Measurements from ENCODE around the gene BCHE.

The BCHE gene

DNA sequence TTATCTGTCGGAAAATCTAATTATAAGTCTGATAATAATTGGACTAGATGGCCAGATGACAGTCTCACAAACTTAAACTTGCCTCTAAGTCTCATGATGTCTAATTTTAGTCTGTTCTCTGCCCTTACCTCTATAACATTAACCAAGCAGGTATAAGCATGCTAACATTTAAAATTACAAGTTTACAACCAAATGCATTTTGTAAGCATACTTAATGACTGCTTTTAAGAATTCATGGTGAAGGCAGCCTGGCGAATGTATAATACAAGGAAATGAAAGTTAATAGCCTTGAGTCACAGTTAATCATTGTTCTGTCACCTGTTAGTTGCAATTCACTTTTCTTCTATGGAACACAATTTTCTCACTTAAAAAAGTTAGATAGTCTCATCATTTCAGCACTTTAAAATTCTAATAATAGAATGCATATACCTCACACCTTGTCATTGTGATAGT lies 16.5 kb downstream of the BCHE start:
- Histone ChIP-seq H3K4me3 (ENCODE audit: low read length) (no peak overlapping the region), H4K20me1 (ENCODE audit: insufficient read depth, low read length) (no peaks in the 10 kb centered on the region), H3K4me1 (ENCODE audit: low read length) (peaks cover 15% of the 10 kb centered on the region), H3K4me2 (ENCODE audit: low read length) (peak overlapping the region; percentile 56), H3K9me3 (ENCODE audit: insufficient read depth, low read length) (no peaks in the 10 kb centered on the region), H3K27me3 (ENCODE audit: low read depth, low read length) (no peaks in the 10 kb centered on the region), H2AFZ (ENCODE audit: low read depth, low read length) (no peak overlapping the region), H3K36me3 (replicated peaks; ENCODE audit: low read depth, low read length) (no peaks in the 10 kb centered on the region), H3K79me2 (ENCODE audit: low read length) (no peaks in the 10 kb centered on the region), H3K9ac (ENCODE audit: low read length) (no peak overlapping the region), H3K27ac (ENCODE audit: low read length) (peak overlapping the region; percentile 33)
- TF ChIP-seq, protein P1, sequence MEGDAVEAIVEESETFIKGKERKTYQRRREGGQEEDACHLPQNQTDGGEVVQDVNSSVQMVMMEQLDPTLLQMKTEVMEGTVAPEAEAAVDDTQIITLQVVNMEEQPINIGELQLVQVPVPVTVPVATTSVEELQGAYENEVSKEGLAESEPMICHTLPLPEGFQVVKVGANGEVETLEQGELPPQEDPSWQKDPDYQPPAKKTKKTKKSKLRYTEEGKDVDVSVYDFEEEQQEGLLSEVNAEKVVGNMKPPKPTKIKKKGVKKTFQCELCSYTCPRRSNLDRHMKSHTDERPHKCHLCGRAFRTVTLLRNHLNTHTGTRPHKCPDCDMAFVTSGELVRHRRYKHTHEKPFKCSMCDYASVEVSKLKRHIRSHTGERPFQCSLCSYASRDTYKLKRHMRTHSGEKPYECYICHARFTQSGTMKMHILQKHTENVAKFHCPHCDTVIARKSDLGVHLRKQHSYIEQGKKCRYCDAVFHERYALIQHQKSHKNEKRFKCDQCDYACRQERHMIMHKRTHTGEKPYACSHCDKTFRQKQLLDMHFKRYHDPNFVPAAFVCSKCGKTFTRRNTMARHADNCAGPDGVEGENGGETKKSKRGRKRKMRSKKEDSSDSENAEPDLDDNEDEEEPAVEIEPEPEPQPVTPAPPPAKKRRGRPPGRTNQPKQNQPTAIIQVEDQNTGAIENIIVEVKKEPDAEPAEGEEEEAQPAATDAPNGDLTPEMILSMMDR (IDR thresholded peaks at IDR 0.05; ENCODE audit: low read depth, low read length), result no peak
- no peak for TF ChIP-seq EZH2phosphoT487 (IDR thresholded peaks at IDR 0.05; ENCODE audit: low read depth)

DNA sequence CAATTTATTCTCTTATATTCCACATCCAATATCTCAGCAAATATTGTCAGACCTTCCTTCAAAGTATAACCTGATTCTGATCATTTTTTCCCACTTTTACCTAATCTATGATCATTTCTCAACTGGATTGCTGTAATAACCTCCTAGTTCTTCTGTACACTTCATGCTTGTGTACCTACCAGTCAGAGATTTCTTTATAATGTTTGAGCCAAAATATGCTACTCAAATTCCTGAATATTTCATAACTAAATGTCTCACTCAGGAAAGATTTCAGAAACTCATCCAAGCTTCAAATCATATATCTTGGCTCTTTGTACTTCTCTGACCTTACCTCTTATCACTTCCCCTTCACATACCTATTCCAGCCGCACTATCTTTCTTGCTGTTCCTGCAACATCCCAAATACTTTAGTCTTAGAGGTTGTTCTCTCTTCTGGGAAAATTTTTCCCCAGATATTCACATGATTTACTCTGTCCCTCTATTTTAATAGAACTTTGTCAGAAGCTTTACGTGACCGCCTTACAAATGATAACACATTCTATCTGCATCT lies 20.0 kb downstream of the BCHE start:
- H3K4me2 ChIP-seq (ENCODE audit: low read length), result no peak overlapping the region
- H3K79me2 ChIP-seq (ENCODE audit: low read length), result no peaks in the 10 kb centered on the region
- H2AFZ ChIP-seq (ENCODE audit: low read depth, low read length), result no peak overlapping the region
- no peaks in the 10 kb centered on the region for H3K36me3 ChIP-seq (replicated peaks; ENCODE audit: low read depth, low read length)
- no peaks in the 10 kb centered on the region for H3K27me3 ChIP-seq (ENCODE audit: low read depth, low read length)
- H3K9ac ChIP-seq (ENCODE audit: low read length), result no peak overlapping the region
- no peaks in the 10 kb centered on the region for H4K20me1 ChIP-seq (ENCODE audit: insufficient read depth, low read length)
- TF ChIP-seq EZH2phosphoT487 (IDR thresholded peaks at IDR 0.05; ENCODE audit: low read depth), result no peak
- TF ChIP-seq, protein P1 (IDR thresholded peaks at IDR 0.05; ENCODE audit: low read depth, low read length), result no peak
- H3K27ac ChIP-seq (ENCODE audit: low read length), result no peak overlapping the region
- no peaks in the 10 kb centered on the region for H3K9me3 ChIP-seq (ENCODE audit: insufficient read depth, low read length)
- no peak overlapping the region for H3K4me3 ChIP-seq (ENCODE audit: low read length)
- H3K4me1 ChIP-seq (ENCODE audit: low read length), result peaks cover 15% of the 10 kb centered on the region

DNA sequence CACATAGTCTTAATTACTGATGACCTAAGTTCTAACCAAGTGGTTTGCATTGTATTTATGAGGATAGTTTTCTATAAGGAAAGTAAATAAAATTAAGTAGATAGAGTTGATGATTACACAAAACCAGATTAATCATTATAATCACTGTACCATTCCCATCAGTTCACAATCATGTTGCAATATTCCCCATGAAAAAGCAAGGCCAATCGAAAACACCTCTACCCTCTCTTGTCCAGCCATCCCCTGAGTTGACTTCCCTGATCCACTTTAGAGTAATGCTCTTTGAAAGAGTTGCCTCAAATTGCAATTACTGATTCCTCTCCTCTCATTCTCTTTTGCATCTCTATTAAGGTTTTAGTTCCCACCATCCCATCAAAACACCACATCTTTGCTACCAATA lies 21.0 kb downstream of the BCHE start:
- H2AFZ ChIP-seq (ENCODE audit: low read depth, low read length), result no peak overlapping the region
- no peaks in the 10 kb centered on the region for H4K20me1 ChIP-seq (ENCODE audit: insufficient read depth, low read length)
- TF ChIP-seq, protein P1 (IDR thresholded peaks at IDR 0.05; ENCODE audit: low read depth, low read length), result no peak
- no peak for TF ChIP-seq EZH2phosphoT487 (IDR thresholded peaks at IDR 0.05; ENCODE audit: low read depth)
- H3K27ac ChIP-seq (ENCODE audit: low read length), result no peak overlapping the region
- H3K36me3 ChIP-seq (replicated peaks; ENCODE audit: low read depth, low read length), result no peaks in the 10 kb centered on the region
- no peaks in the 10 kb centered on the region for H3K9me3 ChIP-seq (ENCODE audit: insufficient read depth, low read length)
- no peak overlapping the region for H3K4me3 ChIP-seq (ENCODE audit: low read length)
- H3K9ac ChIP-seq (ENCODE audit: low read length), result no peak overlapping the region
- no peaks in the 10 kb centered on the region for H3K79me2 ChIP-seq (ENCODE audit: low read length)
- no peaks in the 10 kb centered on the region for H3K27me3 ChIP-seq (ENCODE audit: low read depth, low read length)
- H3K4me1 ChIP-seq (ENCODE audit: low read length), result peaks cover 13% of the 10 kb centered on the region
- H3K4me2 ChIP-seq (ENCODE audit: low read length), result no peak overlapping the region

DNA sequence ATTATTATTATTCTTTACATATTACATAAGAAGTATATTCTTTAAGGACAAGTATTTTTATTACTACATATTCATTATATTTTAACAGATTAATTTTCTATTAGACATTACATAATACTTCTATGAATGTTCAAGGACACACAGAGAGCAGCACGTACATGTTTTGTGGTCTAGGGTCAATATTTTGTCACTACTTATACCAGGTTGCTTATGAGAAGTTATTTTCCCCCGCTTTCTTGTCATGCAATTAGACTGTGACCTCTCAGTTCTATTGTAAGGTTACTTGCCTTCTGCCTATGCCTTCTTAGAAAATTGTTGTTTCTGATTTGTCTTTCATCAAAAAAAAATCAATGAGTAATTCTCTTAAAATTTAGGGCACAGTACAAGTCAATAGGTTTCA lies 21.5 kb downstream of the BCHE start:
- Histone ChIP-seq H2AFZ (ENCODE audit: low read depth, low read length) (no peak overlapping the region), H3K4me2 (ENCODE audit: low read length) (no peak overlapping the region), H4K20me1 (ENCODE audit: insufficient read depth, low read length) (no peaks in the 10 kb centered on the region), H3K9me3 (ENCODE audit: insufficient read depth, low read length) (no peaks in the 10 kb centered on the region), H3K36me3 (replicated peaks; ENCODE audit: low read depth, low read length) (no peaks in the 10 kb centered on the region), H3K9ac (ENCODE audit: low read length) (no peak overlapping the region), H3K27me3 (ENCODE audit: low read depth, low read length) (no peaks in the 10 kb centered on the region), H3K79me2 (ENCODE audit: low read length) (no peaks in the 10 kb centered on the region), H3K27ac (ENCODE audit: low read length) (no peak overlapping the region), H3K4me1 (ENCODE audit: low read length) (peaks cover 9% of the 10 kb centered on the region), H3K4me3 (ENCODE audit: low read length) (no peak overlapping the region)
- no peak for TF ChIP-seq EZH2phosphoT487 (IDR thresholded peaks at IDR 0.05; ENCODE audit: low read depth)
- TF ChIP-seq, protein P1 (IDR thresholded peaks at IDR 0.05; ENCODE audit: low read depth, low read length), result no peak

Measured in OCI-LY3 (cell line).